ENCODE measurements around the gene TAX1BP1.

TAX1BP1 gene

GRCh38 chr7:27739909-27740448, at the start of gene TAX1BP1:
TSS of gene TAX1BP1 (plus strand) at chr7:27740162. CDS start at chr7:27748525, 8,363 bp downstream.
- DNase-seq: peak; percentile 96
- in situ Hi-C loops (cut with MboI; ENCODE audit: low pct_unique_long_range_greater_than_20kb, low sequenced_read_pairs): no loop called here

GRCh38 chr7:27690649-27691048, 49.3 kb upstream of the TAX1BP1 start:
- in situ Hi-C loops (cut with MboI; ENCODE audit: low pct_unique_long_range_greater_than_20kb, low sequenced_read_pairs): no loop called here
- no peak for DNase-seq

- in situ Hi-C loops (cut with MboI; ENCODE audit: low pct_unique_long_range_greater_than_20kb, low sequenced_read_pairs): no loop called here
- peak; percentile 37 for DNase-seq
These were observed 46.2 kb upstream of the TAX1BP1 start for GRCh38 chr7:27693794-27694193.

GRCh38 chr7:27695096-27695495, 44.9 kb upstream of the TAX1BP1 start:
- DNase-seq: no peak
- in situ Hi-C loops (cut with MboI; ENCODE audit: low pct_unique_long_range_greater_than_20kb, low sequenced_read_pairs): no loop called here

- in situ Hi-C loops (cut with MboI; ENCODE audit: low pct_unique_long_range_greater_than_20kb, low sequenced_read_pairs): no loop called here
These were observed 42.0 kb upstream of the TAX1BP1 start for GRCh38 chr7:27697861-27698430.

GRCh38 chr7:27699751-27700150, 40.2 kb upstream of the TAX1BP1 start:
- no peak for DNase-seq
- in situ Hi-C loops (cut with MboI; ENCODE audit: low pct_unique_long_range_greater_than_20kb, low sequenced_read_pairs): no loop called here

More at GRCh38 chr7:27697861-27698430, 42.0 kb upstream of the TAX1BP1 start:
- peak; percentile 73 for DNase-seq

- in situ Hi-C loops (cut with MboI; ENCODE audit: low pct_unique_long_range_greater_than_20kb, low sequenced_read_pairs): no loop called here
- DNase-seq: no peak
These were observed 39.5 kb upstream of the TAX1BP1 start for GRCh38 chr7:27700501-27700900.

- in situ Hi-C loops (cut with MboI; ENCODE audit: low pct_unique_long_range_greater_than_20kb, low sequenced_read_pairs): no loop called here
- no peak for DNase-seq
These were observed 36.8 kb upstream of the TAX1BP1 start for GRCh38 chr7:27703181-27703580.

- DNase-seq: no peak
- in situ Hi-C loops (cut with MboI; ENCODE audit: low pct_unique_long_range_greater_than_20kb, low sequenced_read_pairs): no loop called here
These were observed 35.4 kb upstream of the TAX1BP1 start for GRCh38 chr7:27704422-27705199.

- in situ Hi-C loops (cut with MboI; ENCODE audit: low pct_unique_long_range_greater_than_20kb, low sequenced_read_pairs): no loop called here
- DNase-seq: no peak
These were observed 34.8 kb upstream of the TAX1BP1 start for GRCh38 chr7:27705200-27705594.

GRCh38 chr7:27708485-27708884, 31.5 kb upstream of the TAX1BP1 start:
- in situ Hi-C loops (cut with MboI; ENCODE audit: low pct_unique_long_range_greater_than_20kb, low sequenced_read_pairs): no loop called here
- no peak for DNase-seq

- in situ Hi-C loops (cut with MboI; ENCODE audit: low pct_unique_long_range_greater_than_20kb, low sequenced_read_pairs): no loop called here
- no peak for DNase-seq
These were observed 30.6 kb upstream of the TAX1BP1 start for GRCh38 chr7:27709137-27710075.

- no peak for DNase-seq
- in situ Hi-C loops (cut with MboI; ENCODE audit: low pct_unique_long_range_greater_than_20kb, low sequenced_read_pairs): no loop called here
These were observed 27.7 kb upstream of the TAX1BP1 start for GRCh38 chr7:27712217-27712616.

- in situ Hi-C loops (cut with MboI; ENCODE audit: low pct_unique_long_range_greater_than_20kb, low sequenced_read_pairs): no loop called here
- no peak for DNase-seq
These were observed 25.0 kb upstream of the TAX1BP1 start for GRCh38 chr7:27714831-27715444.

- in situ Hi-C loops (cut with MboI; ENCODE audit: low pct_unique_long_range_greater_than_20kb, low sequenced_read_pairs): no loop called here
- no peak for DNase-seq
These were observed 16.9 kb upstream of the TAX1BP1 start for GRCh38 chr7:27723085-27723484.

GRCh38 chr7:27727058-27727457, 12.9 kb upstream of the TAX1BP1 start:
- DNase-seq: no peak
- in situ Hi-C loops (cut with MboI; ENCODE audit: low pct_unique_long_range_greater_than_20kb, low sequenced_read_pairs): no loop called here

GRCh38 chr7:27730112-27730511, 9.8 kb upstream of the TAX1BP1 start:
- in situ Hi-C loops (cut with MboI; ENCODE audit: low pct_unique_long_range_greater_than_20kb, low sequenced_read_pairs): no loop called here

GRCh38 chr7:27734583-27734982, 5.4 kb upstream of the TAX1BP1 start:
- no peak for DNase-seq
- in situ Hi-C loops (cut with MboI; ENCODE audit: low pct_unique_long_range_greater_than_20kb, low sequenced_read_pairs): no loop called here

More at GRCh38 chr7:27730112-27730511, 9.8 kb upstream of the TAX1BP1 start:
- no peak for DNase-seq

GRCh38 chr7:27735165-27735564, 4.8 kb upstream of the TAX1BP1 start:
- DNase-seq: no peak
- in situ Hi-C loops (cut with MboI; ENCODE audit: low pct_unique_long_range_greater_than_20kb, low sequenced_read_pairs): no loop called here

Data from KBM-7 (cell line).